ENCODE data around the gene MYLK. TPM values are rescaled to one million over a fixed set of nuclear protein-coding genes. Genes with fewer than 3 reads are reported as not detected.
A peak's percentile ranks its signal among the peaks of the same experiment; 100 is the strongest.
"Not testable (repeated sequence)": the region's sequence is repeated elsewhere in the genome, so short reads cannot be mapped to it uniquely, and the experiment has no call there.

The MYLK gene
- total RNA-seq, 1 donor from 2014 or later = 46.2 TPM

DNA sequence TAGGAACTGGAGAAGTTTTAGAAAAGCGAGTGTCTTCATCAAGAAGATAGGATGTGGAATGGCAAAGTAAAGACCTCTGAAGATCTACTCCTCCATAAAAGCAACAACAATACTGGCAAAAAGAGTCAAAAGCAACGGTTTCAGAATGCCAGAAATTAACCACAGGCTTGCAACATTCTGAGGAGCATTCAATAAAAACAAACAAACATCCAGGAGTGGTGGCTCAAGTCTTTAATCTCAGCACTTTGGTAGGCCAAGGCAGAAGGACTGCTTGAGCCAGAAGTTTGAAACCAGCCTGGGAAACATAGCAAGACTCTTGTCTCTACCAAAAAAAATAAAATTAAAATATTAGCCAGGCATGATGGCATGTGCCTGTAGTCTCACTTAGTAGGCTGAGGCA is 156.1 kb downstream of the MYLK start:
- no peak for DNase-seq (ENCODE audit: low read depth)

DNA sequence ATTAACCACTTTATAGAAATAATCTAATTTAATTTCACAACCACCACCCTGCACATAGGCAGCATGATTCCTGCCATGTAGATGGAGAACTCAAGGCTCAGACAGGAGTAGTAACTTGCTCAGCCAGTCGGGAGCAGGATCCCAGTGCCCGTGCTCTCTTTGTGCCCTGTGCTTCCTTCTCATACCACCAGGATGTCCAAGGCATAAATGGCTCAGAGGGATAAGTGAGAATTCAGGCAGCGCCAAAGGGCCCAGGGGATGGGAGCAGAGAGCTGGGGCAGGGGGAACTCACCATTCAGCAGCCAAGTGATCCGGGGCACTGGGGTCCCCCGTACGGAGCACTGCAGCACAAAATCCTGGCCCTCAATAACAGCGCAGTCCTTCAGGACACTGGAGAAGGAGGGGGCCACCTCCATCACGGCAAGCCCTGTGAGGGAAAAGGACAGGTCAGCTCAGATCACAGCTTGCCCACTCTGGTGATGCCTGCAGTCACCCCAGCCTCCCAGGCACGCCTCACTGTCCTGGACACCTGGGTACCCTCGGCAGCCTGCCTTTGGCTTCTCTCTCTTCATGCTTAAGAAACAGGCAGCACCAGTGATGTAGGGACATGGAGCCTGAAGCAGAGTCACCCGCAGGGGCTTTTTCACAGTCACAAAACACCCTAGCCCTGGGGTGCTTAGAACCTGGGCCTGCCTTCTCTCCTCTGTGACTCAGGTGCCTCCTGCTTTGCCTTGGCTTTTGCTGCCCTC is 158.3 kb downstream of the MYLK start:
- no peak for DNase-seq (ENCODE audit: low read depth)

DNA sequence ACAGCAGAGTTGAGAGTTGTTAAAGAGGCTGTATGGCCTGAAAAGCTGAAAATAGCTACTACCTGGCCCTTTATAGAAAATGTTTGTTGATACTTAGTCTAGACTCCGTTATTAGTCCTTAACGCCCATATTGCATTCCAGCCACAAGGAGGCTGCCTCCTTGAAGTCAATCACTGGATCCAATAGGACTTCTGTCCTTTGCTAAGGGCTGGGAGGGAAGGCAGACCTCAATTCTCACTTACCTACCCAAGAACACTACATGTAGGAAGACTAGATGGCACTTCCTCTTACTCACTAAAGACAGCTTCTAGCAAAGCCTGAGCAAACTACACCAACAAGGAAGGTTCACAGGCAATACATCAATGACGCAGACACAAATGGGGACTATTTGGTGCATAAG is 159.8 kb downstream of the MYLK start:
- DNase-seq (ENCODE audit: low read depth) = no peak

DNA sequence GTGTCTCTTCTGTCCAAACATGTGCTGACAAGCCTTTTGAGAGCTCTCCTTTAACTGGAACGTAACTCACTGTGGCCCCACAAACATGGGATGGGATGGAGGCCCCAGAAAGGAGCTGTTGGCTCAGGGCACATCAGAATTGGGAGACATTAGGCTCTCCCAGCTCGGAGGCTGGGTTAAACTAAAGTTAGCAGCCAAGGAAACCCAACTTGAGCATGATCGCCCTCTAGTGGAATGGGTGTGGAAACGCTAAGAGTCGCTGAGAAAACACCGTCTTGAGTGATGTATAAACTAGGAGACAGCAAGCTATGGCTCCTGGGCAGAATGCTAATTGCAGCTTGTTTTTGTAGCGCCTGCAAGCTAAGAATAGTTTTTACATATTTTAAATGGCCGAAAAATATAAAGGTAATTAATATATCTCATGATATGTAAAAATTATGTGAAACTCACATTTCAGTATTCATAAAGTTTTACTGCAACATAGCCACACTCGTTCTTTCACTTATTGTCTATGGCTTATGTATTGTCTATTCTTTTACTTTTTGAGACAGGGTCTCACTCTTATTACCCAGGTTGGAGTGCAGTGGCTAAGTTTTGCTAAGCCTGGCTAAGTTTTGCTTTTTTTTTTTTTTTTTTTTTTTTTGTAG is 160.5 kb downstream of the MYLK start:
- peak; percentile 95 for DNase-seq (ENCODE audit: low read depth)

GRCh38 chr3:123723070-123723469 is 161.1 kb downstream of the MYLK start:
- DNase-seq (ENCODE audit: low read depth) = no peak

GRCh38 chr3:123722456-123722855 is 161.7 kb downstream of the MYLK start:
- no peak for DNase-seq (ENCODE audit: low read depth)

- DNase-seq (ENCODE audit: low read depth) = no peak
Measured at GRCh38 chr3:123722021-123722420, 162.1 kb downstream of the MYLK start.

DNA sequence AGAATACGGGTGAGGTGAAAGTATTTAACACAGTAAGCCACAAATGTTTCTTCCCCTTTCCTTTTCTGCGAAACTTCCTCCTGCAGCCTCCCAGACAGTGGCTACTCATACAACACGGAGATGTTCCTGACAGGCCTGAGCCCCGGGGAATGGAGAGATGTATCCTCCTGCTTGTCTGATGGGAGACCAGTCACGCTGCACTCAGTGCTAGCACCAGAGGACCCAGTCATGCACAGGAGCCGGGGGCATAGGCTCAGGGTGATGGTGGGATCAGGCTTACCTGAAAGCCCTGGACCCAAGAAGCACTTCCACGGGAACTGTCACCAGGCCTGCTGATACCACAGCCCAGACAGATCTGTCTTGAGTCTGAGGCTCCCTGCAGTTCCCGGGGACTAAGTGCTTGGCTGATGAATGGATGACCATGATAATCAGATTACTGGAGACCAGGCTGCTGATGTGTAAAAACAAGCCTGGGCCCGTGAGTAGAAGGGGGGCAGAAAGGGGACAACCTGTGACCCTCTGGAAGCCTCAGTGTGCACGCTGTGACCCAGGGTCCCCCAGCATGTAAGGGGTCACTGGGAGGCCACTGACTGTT is 162.9 kb downstream of the MYLK start:
- DNase-seq (ENCODE audit: low read depth) = not testable (repeated sequence)

DNA sequence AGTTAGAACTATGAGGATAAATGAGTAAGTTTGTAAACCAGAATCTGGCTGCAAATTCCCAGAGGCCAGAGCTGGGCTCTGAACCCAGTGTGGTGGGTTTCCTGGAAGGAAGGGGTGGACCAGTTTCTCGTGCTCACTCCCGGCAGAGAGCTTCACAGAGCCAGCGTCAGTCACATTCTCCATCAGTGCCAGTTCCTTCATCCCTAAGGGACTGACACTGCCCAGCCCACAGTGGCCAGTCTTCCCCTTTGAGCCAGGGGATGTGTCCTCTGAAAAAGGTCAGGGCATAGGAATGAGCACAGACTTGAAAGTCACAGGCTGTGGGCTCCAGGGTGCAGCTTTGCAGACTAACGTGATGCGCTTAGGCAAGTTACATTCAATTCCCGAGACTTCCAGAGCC is 163.5 kb downstream of the MYLK start:
- no peak for DNase-seq (ENCODE audit: low read depth)

DNA sequence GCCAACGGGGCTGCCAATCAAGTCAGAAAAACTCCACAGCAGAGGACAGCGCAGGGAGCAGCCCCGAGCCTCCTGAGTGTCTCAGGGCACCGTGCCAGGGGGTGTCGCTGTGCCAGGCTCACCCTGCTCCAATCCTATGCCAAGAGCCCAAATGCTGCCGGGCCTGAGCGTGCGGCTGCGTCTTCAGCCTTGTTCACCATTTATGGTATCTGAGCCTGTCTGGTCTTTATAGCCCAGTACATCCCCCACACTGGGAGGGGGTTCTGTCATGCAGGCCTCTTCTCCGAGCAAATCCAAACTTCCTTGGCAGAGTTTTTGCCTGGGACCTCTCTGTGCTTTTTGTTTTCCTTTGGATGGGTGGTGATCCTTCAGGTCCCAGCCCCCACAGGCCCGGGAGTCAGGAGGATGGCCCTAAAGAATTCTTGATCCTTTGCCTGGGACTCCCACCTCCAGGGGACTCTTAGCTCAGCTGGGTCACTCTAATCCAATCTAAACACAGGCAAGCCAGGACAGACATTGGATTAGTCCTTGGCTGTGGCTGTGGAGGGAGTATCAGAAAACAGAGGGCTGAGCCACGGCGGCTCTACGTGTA is 164.2 kb downstream of the MYLK start:
- DNase-seq (ENCODE audit: low read depth) = no peak

DNA sequence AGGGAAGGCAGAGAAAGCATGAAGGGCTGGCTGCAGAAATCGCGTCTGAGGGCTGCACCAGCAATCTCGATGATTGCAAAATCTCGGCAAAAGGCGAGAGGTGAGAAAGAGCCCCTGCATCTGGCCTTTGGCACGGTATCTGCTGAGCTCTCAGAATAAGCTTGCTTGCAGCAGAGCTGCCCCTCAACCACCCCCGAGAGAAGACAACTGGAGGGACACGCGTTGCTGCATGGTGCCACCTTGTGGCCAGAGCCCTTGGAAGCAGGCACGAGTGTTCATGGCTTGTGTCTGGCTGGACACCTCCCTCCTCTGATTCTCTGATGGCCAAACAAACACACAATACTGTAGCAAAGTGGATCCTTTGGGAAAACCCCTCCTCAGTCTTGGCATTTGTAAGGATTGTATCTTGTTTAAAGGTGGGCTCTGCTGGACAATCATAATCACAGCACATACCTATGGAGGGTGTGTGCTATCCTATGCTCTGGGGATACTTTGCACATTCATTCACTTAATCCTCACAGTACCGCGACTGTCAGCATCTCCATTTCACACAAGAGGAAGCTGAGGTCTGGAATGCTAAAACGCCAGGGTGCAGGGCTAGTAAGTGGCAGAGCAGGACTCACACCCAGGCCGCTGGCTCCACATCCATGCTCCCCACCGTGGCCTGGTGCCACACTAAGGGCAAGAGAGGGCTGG is 164.9 kb downstream of the MYLK start:
- peak; percentile 88 for DNase-seq (ENCODE audit: low read depth)

GRCh38 chr3:123718108-123718507 is 166.0 kb downstream of the MYLK start:
- DNase-seq (ENCODE audit: low read depth) = no peak

DNA sequence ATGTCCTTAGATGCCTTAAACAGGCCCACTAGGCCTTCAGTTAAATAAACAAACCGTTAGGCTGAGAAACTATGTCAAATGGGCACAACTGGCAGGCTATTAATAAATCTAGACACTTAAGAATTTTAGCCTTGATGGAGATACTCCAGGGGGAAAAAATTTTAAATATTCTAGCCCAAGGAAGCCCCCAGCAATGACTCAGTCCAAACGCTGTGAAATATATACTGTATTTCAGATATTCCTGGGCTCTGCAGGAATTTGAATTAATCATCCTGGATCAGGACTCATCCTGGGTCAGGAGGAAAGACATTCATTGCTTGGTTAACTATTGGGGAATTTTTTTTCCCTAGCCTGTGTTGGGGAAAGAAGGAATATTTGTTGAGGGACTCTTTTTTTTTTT is 166.7 kb downstream of the MYLK start:
- peak; percentile 48 for DNase-seq (ENCODE audit: low read depth)

- DNase-seq (ENCODE audit: low read depth) = no peak
Measured at GRCh38 chr3:123716411-123716810, 167.7 kb downstream of the MYLK start.

GRCh38 chr3:123713211-123713610 is 170.9 kb downstream of the MYLK start:
- no peak for DNase-seq (ENCODE audit: low read depth)

GRCh38 chr3:123712077-123712860 is 171.9 kb downstream of the MYLK start:
- DNase-seq (ENCODE audit: low read depth) = no peak

DNA sequence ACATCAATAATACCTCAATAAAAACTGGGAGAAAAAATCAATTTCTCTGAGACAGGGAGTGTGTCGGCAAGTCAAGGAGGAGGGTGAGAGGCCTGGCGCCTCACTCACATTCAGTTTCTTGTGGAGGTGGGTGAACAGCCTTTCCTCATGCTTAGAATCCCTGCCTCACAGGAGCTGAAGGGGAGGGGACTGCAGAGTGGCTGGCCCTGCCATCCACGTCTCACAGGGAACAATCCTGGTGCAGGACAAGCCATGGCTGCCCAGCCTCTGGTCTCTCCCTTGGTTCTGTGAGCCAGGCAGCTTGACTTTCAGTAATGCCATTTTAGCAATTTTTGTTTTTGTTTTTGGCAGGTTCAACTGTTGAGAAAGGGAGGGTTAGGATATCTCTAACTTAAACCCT is 172.8 kb downstream of the MYLK start:
- no peak for DNase-seq (ENCODE audit: low read depth)

GRCh38 chr3:123708531-123708930 is 175.6 kb downstream of the MYLK start:
- no peak for DNase-seq (ENCODE audit: low read depth)

DNA sequence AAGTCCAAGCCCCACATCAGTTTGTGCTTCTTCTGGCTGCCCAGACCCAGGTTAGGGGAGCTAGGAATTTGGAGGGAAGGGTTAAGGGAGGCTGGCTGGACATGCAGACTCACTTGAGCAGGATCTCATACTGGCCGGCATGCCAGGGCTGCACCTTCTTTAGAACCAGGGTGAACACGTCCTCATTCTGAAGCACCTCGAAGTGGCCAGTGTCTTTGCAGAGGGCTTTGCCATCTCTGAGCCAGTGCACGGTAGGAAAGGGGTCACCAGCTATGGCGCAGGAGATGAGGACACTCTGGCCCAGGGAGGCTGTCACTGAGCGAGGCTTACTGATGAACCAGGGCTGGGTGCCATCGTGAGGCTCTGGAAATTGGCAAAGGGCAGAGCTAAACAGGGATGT is 176.5 kb downstream of the MYLK start:
- not testable (repeated sequence) for DNase-seq (ENCODE audit: low read depth)

DNA sequence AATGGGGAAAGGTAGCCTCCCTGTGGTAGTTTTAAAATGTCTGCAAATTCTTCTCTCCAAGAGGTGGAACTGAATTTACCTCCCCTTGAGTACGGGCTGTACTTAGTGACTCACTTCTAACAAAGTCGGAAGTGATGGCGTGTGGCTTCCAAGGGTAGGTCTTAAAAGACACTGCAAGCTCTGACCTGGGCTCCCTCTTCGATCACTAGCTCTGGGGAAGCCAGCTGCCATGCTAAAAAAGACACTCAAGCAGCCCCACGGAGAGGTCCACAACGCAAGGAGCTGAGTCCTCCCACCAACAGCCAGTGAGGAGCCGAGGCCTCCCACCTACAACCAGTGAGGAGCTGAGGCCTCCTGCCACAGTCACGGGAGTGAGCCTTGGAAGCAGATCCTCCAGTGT is 177.3 kb downstream of the MYLK start:
- no peak for DNase-seq (ENCODE audit: low read depth)
